Hair follicle dermal papilla cell (primary cell): ENCODE measurements around the gene RBM38. TPM values are rescaled to one million over a fixed set of nuclear protein-coding genes. Genes with fewer than 3 reads are reported as not detected.

ENCODE experiments used
- total RNA-seq: library from RNA; depleted of rRNA; stranded (reverse); fragments of >200 nt; gene quantifications from 2 replicates; pipeline ENCODE4 v1.2.3, GENCODE V29; 2012

The RBM38 gene
- total RNA-seq: 7.2 and 7.3 TPM in 2 replicates

DNA sequence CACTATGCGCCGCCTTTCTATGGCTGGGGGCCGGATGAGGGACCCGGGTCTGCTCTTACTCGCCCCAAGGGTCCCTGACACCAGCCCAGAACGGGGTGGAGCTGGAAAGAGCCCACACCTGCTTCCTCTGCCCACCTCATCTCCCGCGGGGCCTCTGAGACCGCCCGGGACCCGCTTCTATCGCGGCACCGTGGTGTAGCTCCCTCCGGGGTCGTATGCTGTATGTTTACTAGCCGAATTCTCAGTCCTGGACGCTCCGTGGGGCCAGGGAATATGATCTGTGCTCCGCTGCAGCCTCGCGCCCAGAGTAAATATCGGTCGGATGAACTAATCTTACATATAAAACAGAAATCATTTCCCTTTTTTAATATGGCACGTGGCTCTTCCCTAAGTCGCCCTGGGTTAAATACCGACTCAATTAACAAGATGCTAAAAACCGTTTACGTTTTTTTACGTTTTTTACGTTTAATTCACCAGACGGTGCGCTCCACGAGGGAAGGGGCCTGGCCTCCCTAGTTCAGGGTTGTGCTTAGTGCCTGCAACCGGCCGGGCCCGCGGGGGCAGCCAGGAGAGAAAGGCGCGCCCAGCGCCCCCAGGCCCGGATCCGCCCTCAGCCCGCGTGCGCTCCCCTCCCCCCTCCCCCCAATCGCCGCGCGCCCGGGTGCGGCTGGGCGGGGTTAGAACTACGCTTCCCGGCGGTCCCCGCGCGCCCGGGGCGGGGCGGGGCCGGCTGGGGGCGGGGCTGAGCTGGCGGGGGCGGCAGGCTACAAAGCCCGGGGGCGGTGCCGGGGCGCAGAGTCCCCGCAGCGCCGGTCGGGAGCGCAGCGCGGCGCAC lies at the start of gene RBM38:
TSS of gene RBM38 (plus strand) at position 793 of the 835 bp plus-strand sequence. CDS start 186 bp downstream, outside the sequence.

DNA sequence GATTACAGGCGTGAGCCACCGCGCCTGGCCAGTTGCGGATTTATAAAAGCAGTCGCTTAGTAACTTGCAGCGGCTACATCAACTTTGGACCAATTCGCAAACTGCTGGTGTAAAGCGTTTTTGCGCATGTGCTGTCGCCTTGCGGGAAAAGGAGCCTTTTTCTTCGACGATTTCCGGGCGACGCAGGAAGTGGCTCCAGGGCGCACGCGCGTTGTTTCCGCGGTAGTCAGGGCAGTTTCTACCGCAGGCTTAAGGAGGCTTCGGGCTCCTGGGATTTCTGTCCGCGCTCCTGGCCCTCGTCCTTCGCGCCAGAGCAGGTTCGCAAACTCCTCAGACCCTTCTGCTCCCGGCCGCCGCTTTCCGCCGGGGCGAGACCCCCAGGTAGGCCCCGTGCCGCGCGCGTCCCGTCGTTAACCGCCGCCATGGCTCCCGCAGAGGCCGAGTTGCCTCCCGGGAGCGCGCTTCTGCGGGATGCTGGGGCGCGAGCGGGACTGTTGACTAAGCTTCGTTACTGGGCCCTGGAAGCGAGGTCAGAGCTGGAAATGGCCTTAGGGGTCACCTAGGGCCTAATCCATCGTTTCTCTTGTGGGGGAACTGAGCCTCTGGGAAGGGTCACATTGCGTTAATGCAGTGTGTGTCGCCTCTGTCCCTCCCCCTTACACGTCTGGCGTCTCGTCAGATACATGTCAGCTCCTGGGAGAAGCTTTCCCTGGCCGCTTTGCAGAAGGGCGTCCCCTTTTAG lies 40.0 kb upstream of the RBM38 start, which contains the start of gene RAE1:
TSS of gene RAE1 (plus strand) at position 214 of the 742 bp plus-strand sequence. CDS start 2,784 bp downstream, outside the sequence.

Other genes starting within 250 kb of the RBM38 start
- 0.12 and 0.81 TPM in 2 replicates for gene BMP7, start 124.8 kb upstream of the RBM38 start, total RNA-seq
- not detected in 2 replicates for gene SPO11, start 61.6 kb upstream of the RBM38 start, total RNA-seq
- gene RAE1, start 40.1 kb upstream of the RBM38 start, total RNA-seq: 25.0 and 28.6 TPM in 2 replicates
- gene CTCFL, start 133.7 kb downstream of the RBM38 start, total RNA-seq: not detected in 2 replicates
- not detected in 2 replicates for gene PCK1, start 169.7 kb downstream of the RBM38 start, total RNA-seq
- not detected in 2 replicates for gene ZBP1, start 229.0 kb downstream of the RBM38 start, total RNA-seq